GM12878 (cell line): ENCODE results near the gene RAMP2.

Experiments
- FOS ChIP-seq: IDR thresholded peaks from 3 replicates; pipeline ENCODE4 v1.6.1; 2011; ENCODE audit warnings: borderline replicate concordance; ENCODE audit not compliant: insufficient read length; ENCODE audit errors: extremely low read depth
- MXI1 ChIP-seq: fragments of 150-350 bp; IDR thresholded peaks from 2 replicates; pipeline ENCODE4 v1.6.1; 2011; ENCODE audit warnings: low read depth, mild to moderate bottlenecking, inconsistent platforms, low read length, improper control_type of control experiment
- MYC ChIP-seq: IDR thresholded peaks from 2 replicates; pipeline ENCODE4 v1.6.1; 2011; ENCODE audit warnings: mild to moderate bottlenecking, low read length, moderate library complexity, inconsistent platforms; ENCODE audit not compliant: insufficient read depth, insufficient replicate concordance, insufficient read length, severe bottlenecking
- POLR2A ChIP-seq: IDR thresholded peaks from 2 replicates; pipeline ENCODE4 v1.6.1; 2011; ENCODE audit warnings: low read depth, mild to moderate bottlenecking, low read length
- RCOR1 ChIP-seq: conservative IDR thresholded peaks from 2 replicates; pipeline ENCODE4 v1.6.1; 2012; ENCODE audit warnings: low read depth, low read length, improper control_type of control experiment
- REST ChIP-seq: IDR thresholded peaks from 2 replicates; pipeline ENCODE4 v1.6.1; 2012; ENCODE audit warnings: mild to moderate bottlenecking, low read depth, low read length
- SRF ChIP-seq, 2 experiments: IDR thresholded peaks; 2 replicates each; pipeline ENCODE4 v1.6.1; 2011; ENCODE audit warnings: low read depth in 2 of 2, low read length in 2 of 2, mild to moderate bottlenecking in 1 of 2, moderate library complexity in 1 of 2
- TCF7 ChIP-seq: IDR thresholded peaks from 2 replicates; pipeline ENCODE4 v1.6.1; 2014; ENCODE audit warnings: antibody characterized with exemption, borderline replicate concordance
- TF ChIP-seq, protein P1 (sequence below), 3 experiments: IDR thresholded peaks in 2 of 3; conservative IDR thresholded peaks in 1 of 3; 2 replicates each; pipeline ENCODE4 v1.5.1; 2011; ENCODE audit warnings: low read depth in 3 of 3, low read length in 3 of 3, mild to moderate bottlenecking in 3 of 3, control low read depth in 2 of 3, moderate library complexity in 2 of 3, inconsistent platforms in 1 of 3, mixed read lengths in 1 of 3; ENCODE audit not compliant: control insufficient read depth in 2 of 3, insufficient read depth in 1 of 3; ENCODE audit errors: extremely low read depth in 1 of 3

DNA sequence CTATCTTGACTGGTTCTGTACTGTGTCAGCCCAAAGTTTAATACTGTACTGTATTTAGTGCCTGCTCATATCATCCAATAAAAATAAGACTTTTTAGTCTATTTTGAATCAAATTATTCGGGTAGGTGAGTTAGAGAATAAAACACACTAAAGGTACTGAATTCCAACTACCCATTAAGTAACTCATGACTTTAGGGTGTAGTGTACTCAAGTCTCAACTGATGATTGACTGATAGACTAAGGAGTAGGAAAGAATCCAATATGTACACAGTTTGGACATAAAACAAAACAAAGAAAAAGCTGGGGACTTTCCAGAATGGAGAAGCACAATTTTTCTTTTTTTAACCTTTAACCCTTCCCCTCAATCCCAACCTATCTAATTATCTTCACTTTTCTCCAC is 20.3 kb upstream of the RAMP2 start:
- no peak for TF ChIP-seq POLR2A
- no peak for TF ChIP-seq RCOR1
- TF ChIP-seq REST: no peak
- no peak for TF ChIP-seq MXI1
- TF ChIP-seq, protein P1, sequence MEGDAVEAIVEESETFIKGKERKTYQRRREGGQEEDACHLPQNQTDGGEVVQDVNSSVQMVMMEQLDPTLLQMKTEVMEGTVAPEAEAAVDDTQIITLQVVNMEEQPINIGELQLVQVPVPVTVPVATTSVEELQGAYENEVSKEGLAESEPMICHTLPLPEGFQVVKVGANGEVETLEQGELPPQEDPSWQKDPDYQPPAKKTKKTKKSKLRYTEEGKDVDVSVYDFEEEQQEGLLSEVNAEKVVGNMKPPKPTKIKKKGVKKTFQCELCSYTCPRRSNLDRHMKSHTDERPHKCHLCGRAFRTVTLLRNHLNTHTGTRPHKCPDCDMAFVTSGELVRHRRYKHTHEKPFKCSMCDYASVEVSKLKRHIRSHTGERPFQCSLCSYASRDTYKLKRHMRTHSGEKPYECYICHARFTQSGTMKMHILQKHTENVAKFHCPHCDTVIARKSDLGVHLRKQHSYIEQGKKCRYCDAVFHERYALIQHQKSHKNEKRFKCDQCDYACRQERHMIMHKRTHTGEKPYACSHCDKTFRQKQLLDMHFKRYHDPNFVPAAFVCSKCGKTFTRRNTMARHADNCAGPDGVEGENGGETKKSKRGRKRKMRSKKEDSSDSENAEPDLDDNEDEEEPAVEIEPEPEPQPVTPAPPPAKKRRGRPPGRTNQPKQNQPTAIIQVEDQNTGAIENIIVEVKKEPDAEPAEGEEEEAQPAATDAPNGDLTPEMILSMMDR (IDR thresholded peaks at IDR 0.05 in 2 of 3, conservative IDR thresholded peaks at IDR 0.05 in 1 of 3; ENCODE audit: control insufficient read depth in 2 of 3, extremely low read depth in 1 of 3, insufficient read depth in 1 of 3, low read depth in 3 of 3, low read length in 3 of 3): no peak
- TF ChIP-seq TCF7: no peak
- TF ChIP-seq MYC: no peak
- no peak for TF ChIP-seq FOS
- no peak for TF ChIP-seq SRF (IDR thresholded peaks at IDR 0.05; ENCODE audit: low read depth in 2 of 2, low read length in 2 of 2)
